ENCODE data around the gene GATAD2A.

The GATAD2A gene

DNA sequence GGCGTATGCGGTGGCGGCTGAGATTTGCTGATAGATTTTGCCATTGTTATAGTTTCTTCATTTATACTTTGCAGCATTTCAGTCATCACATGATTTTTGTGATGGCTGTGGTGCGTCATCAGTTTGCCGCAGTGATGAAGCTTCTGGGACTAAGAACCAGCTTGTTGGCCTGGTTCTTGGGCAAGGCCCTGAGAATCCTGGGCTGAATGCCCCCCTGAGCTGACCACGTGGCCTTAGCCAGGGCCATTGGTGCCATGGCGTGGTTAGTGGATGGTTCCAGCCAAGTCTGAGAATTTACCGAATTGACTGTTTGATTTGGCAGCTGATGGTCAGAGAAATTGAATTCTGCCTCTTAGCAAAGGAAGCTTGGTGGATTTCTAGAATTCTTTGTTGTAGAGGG lies 17.8 kb downstream of the GATAD2A start:
- no peak for DNase-seq

DNA sequence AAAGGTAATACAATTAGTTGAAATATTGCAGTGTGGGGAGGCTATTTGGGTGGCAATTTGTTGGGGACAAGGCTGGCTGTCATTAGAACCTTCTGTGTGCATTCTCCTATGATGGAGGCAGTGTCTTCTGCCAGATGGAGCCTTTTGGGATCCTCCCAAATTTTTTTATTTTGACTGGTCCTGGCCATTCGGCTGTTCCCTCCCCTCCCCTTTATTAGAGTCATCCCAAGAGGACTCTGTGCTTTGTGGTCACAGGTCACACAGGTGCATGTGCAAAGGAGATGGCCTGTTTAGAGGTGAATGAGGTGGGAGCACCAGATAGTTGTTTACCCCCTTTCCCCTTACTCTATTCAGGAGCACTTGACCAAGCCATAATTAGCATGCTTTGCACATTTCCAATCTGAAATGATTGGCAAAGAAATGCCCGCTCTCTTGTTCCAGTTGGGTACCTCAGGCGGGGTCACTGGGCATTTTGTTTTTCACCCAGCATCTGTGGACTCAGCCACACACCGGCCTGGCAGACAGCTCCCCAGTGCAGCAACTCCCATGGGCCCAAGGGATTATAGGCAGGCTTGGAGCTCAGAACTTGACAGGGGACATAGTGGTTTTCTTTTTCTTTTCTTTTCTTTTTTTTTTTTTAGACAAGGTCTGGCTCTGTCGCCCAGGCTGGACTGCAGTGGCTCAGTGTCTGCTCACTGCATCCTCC lies 19.8 kb downstream of the GATAD2A start:
- no peak for DNase-seq

DNA sequence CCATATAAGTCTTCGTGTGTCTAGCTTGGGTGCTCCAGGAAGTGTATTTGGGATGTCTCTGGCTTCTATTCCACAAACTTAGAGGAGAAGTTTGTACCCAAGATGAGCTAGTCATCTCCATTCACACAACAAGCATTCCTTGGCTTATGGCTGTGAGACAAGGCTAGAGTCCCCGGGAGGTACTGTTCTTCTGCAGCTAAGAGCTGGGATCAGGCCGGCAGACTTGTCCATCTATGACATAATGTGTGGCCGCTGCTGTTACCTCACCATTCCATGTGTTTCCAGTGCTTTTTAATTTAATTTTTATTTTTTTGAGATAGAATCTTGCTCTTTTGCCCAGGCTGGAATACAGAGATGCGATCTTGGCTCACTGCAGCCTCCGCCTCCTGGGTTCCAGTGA lies 20.7 kb downstream of the GATAD2A start:
- no peak for DNase-seq

DNA sequence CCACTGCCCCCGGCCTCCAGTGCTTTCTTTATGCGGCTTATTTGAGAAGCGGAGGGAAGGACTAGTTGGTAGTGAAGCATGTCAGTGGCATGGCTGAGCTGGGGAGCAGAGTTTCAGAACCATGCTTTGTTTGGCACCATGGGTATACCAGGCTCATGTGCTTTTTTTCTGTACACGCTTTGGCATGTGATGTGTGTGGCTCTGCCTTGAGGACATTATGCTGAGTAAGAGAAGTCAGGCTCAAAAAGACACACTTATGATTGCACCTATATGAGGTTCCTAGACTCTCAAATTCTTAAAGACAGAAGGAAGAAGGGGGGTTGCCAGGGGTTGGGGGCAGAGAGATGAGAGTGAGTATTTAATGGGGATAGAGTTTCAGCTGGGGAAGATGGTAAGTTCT lies 21.3 kb downstream of the GATAD2A start:
- no peak for DNase-seq

DNA sequence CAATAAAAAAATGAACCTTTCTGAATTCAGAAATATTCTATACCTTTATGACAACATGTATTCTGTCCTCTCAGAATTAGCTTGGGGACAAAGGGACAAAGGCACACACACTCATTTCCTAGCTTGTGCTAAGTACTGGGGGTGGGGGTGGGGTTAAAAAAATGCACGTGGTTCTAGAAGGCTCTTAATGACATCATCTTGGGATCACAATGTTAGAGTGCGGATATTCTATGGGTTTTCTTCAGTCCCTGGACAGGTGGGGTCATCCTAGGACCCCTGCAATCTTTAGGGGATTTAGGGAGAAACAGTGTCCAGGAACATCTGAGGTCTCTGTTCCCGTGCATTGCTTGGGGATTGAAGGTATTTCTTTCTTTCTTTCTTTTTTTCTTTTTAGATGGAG lies 21.8 kb downstream of the GATAD2A start:
- DNase-seq = no peak

DNA sequence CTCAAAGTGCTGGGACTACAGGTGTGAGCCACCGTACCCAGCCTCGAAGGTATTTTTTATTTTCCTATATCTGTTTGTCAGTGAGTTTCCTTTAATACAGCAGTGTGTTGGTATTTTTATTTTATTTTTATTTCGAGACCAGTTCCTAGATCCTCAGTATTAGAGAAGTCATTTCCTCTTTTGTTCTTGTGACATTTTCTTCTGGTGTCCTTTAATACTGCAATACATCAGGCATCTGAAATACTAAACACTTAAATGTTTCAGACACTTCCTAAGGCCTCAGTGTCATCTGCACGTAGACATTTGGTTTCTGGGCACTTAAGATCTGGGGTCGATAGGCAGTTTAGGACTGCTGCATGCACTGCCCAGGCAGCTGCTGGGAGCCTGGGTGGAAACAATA lies 22.5 kb downstream of the GATAD2A start:
- no peak for DNase-seq

DNA sequence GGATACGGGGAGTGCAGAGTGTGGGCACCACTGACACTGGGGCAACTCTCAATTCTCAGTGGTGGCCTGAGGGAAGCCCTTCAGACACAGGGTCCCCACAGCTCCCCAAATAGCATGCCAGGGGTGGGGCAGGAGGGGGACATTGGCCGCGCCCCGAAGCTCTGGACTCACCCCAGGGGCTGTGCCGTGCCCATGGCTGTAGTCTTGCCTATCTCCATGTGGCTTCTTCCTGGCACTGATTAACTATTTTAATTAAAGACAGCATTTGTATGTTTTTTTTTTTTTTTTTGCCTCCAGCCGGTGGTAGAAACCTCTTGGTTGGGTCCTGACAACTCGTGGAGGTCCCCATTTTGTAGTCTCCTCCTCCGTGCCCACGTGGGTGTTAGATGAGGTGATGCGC lies 23.3 kb downstream of the GATAD2A start:
- no peak for DNase-seq

DNA sequence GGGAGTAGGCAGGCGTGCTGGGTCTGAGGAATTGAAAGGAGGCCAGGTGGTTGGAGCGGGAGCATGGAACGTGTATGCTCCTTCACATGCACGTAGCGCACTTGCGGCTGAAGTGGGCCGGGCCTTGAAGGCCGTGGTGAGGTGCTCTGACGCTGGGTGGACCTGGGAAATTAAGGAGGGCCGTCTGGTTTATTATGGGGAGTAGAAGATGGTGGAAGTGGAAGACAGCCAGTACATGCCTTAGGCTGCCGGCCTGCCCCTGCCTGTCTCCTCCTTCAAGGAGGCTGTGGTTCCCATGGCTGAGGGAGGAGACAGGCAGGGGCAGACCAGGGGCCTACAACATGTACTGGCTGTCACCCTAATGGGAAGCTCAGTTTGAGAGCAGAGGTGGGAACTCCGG lies 23.9 kb downstream of the GATAD2A start:
- no peak for DNase-seq

DNA sequence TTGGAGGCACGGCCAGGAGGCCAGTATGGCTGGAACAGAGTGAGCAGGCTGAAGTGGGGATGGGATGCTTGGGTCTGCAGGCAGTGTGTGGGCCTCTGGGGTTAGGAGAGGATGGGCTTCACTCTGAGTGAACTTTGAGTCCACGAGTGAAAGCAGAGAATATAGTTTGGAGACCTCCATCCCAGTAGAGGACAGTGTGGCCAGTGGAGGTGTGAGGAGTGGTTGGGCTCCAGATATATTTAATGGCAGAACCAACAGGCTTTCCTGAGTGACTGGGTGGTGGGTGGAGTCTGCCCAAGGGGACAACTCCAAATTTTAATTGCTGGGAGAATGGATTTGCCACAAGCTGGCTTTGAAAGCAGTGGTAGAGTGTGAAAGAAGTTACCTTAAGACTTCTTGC lies 27.3 kb downstream of the GATAD2A start:
- no peak for DNase-seq

DNA sequence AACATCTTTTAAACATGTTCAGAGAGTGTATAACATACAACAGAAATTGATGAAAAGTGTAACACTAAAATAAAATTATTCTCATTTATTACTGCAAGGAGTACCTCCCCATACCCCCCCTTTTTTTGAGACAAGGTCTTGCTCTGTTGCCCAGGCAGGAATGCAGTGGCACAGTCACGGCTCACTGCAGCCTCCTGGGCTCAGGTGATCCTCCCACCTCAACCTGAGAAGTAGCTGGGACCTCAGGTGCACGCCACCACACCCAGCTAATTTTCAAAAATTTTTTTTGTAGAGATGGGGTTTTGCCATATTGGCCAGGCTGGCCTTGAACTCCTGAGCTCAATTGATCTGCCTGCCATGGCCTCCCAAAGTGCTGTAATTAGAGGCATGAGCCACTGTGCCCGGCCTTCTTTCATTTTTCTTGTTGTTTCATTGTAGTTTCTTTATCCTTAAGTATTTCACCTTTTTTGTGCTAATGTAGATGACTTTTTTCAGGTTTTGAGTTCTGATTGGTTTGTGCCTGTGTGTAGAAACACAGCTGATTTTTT lies 28.3 kb downstream of the GATAD2A start:
- no peak for DNase-seq

DNA sequence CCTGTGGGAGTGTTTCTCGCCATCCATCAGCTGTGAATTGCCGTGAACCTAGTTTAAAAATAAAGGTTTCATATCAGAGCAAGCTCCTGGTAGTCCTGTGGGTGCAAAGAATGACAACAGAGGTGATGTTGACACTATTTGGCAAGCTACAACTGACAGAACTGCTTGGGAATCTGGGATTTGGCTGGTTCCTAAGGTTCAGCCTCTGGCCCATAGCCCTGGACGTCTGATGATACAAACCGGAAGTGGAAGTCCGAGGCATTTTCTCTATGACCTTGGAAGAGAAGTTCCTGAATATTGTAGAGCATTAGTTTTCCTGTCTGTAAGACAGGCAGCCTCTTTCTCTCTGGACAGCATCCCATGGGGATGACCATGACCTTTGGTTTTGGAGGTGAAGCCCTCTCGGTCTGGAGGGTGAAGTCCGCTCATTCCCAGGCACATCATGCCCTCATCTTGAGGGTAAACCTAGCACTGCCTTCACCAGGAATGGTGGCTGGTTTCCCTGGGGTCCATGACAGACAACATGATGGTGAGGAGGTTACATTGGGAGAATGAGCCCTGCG lies 29.1 kb downstream of the GATAD2A start:
- DNase-seq = no peak

DNA sequence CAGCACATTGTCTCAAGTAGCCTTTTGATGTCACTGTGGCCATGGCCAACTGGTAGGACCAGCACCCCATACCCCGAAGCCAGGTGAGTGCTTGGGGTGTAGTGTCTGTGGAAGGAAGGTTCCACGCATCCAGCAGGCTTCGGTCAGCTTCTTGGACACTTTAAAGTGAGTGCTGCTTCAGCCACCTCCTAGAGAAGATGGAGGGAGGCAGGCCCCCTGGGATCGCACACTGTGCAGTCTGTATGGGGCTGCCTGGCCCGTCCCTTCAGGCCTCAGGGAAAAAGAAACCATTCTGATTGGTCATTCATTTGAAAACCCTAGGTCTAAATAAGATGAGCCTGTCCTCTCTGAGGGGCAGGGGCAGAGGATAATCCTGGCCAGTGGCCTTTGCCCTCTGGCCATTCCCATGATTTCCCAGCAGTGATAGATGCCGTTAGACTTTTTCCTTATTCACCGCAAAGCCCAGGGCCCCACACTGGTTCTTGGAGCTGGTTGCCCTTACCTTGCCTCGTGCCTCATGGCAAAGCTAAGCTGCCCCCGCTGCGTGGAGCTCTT lies 30.7 kb downstream of the GATAD2A start:
- DNase-seq = no peak

DNA sequence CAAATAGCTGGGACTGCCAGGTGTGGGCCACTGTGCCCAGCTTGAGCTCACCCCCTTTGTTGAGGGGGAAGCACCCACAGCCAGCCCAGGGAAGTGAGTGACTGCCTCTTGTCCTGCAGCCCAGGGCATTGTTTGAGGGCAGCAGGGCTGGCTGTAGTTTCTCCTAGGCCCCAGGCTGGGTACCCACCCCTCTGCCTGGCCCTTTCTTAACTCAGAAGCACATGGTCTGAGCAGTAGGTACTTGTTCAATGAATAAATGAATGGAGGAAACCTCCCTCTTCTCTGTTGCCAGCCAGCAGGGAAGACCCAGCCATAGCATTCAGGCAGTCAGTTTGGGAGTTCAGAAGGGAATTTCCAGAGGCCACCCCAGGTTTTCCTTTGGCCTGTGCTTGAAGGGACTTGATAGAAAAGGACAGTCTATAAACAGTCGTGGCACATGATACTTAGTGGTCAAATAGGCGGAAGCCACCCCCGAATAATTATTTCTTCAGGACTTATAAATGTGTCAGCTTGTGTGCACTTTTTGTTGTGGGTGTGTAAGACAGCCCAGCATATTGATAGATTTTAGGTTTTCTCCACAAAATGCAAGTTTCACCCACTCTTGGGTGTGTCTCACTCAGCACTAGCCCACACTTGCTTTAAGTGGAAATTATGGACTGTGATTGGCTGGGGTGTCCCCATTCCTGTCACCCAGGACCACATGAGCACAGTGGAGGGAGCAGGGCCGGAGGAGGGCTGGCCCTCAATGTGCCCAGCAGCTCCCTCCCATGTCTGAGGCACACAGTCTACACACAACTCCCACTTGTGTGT lies 33.1 kb downstream of the GATAD2A start:
- no peak for DNase-seq

DNA sequence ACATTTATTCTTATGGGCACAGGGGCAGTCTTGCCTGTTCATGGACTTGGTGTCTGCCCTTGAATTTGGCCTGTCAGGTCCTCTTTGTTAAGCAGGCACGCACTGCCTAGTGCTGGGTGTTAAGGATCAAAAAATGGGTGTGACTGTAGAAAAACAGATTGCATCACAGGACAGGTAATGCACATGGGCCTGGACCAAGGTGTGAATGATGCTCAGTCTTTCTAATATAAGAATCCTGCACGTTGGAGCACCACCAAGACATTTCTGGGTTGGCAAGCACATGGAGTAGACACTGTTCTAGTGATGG lies 33.7 kb downstream of the GATAD2A start:
- DNase-seq = no peak

DNA sequence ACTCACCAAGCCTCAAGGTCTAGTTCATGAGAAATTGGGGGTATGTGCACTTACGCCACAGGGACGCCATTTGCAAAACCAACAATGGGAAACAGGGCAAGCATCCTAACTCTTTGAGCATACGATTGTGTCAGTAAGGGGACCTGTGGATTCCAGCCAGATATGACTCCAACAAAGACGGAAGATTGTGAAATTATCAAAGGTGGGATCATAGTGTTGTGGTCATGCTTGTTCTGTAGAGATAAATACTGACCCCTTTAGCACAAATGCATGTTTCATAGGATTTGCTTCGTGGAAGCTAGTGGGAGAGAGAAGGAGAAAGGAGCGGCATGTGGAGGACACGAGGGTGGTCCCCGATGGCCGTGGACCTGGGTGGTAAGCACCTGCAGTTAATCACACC lies 37.8 kb downstream of the GATAD2A start:
- no peak for DNase-seq

DNA sequence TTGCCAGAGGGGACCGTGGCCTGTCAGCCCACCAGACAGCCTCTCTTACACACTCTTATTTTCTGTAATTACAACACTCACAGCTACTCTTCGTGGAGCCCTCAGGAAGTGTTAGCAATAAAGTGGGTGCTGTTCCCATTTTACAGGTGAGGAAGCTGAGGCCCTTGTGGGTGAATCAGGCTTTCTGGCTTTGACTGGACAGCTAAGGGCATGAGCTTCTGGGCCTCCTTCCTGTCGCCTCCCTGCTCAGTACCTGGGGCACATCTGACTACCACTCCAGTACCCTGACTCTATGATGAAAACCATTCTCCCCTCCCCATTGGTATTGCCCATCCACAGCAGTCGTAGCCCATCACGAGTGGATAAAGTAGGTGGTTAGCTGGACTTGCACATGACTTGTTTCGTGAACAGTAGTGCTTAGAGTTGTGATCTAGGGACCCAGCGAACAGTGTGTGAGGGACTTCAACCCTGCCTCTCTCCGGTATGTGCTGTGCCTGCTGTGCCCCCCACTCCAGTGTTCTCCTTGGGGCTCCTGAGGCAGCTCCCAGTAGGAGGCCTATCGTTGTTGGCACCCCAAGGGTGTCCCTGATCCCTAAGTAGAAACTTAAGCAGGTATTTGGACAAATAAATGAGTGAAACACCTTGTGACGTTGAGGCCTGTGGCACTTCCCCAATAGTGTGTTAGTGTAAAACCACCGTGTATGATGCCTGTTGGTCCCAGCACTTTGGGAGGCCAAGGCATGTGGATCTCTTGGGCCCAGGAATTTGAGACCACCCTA lies 38.6 kb downstream of the GATAD2A start:
- no peak for DNase-seq

DNA sequence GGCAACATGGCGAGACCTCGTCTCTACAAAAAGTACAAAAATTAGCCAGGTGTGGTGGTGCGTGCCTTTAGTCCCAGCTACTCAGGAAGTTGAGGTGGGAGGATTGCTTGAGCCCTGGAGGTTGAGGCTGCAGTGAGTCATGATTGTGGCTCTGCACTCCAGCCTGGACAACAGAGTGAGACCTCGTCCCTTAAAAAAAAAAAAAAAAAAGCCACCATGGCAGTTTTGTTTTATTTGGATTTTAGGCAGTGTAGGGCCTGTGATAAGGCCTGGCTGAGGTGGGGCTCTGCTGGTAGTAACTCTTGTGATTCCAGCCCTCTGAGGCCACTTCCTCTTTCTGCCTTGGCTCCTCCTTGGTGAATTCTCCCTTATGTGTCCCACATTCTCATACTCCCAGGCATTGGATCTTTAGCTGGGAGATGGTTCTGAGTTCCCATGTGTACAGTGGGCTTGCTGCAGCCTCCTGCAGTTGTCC lies 39.2 kb downstream of the GATAD2A start:
- no peak for DNase-seq

DNA sequence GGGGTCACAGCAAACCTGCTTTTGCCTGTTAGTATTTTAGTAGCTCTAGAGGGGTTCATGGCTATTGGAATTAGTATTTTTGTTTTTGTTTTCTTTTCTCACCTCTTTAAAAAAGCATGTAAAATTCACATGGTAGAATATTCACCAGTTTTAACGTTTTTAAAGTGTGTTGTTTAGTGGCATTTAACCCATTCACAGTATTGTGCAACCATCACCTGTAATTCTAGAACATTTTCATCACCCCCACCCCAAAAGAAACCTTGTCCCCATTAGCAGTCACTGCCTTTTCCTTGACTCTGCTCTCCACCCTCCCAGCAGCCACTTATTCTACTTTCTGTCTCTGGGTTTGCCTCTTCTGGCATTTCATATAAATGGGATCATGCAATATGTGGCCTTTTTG lies 39.8 kb downstream of the GATAD2A start:
- DNase-seq = no peak

DNA sequence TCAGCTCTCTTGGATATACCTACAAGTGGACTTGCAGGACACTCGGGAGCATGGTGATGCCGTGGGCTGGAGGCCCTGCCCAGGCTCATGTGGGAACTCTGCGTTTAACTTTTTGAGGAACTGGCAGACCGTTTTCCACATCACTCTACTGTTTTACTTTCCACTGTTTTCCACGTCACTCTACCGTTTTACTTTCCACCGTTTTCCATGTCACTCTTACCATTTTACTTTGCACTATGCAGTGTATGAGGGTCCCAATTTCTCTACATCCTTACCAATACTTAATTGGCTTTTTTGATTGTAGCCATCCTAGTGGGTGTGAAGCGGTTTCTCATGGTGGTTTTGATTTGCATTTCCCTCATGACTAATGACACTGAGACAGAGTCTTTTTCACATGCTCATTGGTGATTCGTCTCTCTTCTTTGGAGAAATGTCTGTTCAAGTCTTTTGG lies 40.5 kb downstream of the GATAD2A start:
- no peak for DNase-seq

DNA sequence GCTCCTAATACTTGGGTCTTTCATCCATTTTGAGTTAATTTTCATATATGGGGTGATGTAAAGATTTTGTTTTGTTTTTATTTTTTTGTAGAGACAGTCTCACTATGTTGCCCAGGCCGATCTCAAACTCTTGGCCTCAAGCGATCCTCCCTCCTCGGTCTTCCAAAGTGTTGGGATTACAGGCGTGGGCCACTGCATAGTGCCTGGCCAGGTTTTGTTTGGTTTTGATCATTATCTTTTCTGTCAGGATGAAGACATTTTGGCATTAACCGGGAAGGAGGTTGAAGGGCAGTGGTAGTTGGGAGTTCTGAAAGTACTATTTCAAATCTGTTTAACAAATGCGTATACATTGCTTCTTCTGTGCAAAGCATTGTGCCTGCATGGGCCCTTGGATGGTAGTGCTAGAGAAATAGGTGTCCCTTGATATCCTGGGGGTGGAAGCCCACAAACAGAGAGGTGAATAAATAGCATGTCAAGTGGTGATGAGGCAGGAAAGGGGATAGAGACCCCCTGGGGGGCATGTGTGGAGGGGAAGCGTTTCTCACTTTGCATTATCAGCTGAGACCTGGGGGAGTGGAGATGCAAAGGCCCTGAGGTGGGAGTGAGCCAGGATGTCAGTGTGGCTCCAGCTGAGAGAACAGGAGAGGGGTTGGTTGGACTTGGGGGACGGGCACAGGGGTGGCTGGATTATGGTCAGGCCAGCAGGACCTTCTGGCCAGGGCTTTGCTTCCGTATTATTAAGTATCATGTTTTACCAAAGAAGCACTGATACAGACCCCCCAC lies 41.4 kb downstream of the GATAD2A start:
- no peak for DNase-seq

DNA sequence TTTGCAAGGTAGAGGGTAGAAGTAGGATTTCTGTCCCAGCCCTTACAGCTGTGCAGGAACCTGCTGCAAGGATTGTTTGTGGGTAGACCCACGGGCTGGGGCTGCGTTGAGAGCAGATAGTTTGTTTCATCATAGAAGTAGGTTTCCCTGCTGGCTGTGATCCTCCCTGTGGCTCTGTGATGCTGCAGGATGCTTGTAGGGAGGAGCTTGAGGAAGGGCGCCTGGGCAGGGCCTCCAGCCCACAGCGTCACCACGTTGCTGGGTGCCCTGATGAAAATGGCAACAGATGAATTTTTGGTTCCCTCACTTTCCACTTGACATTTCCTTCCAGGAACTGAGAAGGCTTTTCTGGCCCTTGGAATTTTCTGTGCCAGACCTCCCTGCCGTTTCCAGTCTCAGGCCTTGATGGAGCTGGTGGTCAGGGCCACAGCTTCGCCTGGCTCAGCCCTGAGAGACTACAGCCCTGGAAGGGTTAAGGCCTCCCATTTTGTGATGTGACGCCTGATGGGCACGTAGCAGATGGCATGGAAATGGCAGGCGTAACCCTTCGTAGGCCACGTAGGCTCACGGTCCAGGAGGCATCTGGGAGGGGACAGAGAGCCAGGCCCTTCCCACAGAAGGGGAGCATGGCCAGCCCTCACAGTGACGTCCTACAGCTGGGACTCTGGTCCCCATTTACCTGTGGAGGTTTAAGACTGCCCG lies 42.2 kb downstream of the GATAD2A start:
- no peak for DNase-seq

DNA sequence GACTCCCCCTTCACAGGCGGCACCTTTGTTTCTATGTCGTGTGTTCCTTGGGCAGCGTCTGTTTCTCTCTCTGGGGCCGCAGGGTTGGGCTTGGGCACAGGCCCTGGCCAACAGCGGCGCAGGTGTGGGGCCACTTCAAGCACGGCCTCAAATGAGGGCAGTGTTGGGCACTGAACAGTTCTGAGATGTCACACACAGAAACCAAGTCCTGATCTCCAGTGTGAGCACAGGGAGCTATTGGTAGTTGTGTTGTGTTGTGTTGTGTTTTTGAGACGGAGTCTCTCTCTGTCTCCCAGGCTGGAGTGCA lies 42.7 kb downstream of the GATAD2A start:
- no peak for DNase-seq
